T-cell (primary cell): Measurements from ENCODE around the gene ZDHHC14. TPM values are rescaled to one million over a fixed set of nuclear protein-coding genes. Genes with fewer than 3 reads are reported as not detected.
A peak's percentile ranks its signal among the peaks of the same experiment; 100 is the strongest.

Experiments
- ATAC-seq, 4 experiments: fragments of 200-7000 bp in 3 of 4; fragments of 150-1000 bp in 1 of 4; cut with Tn5 transposase; replicated peaks in 1 of 4; 1 replicate in 3 of 4; 2 replicates in 1 of 4; pipeline ENCODE4 v1.10.0; 2021; ENCODE audit warnings: moderate library complexity in 3 of 4, mild to moderate bottlenecking in 2 of 4, moderate number of reproducible peaks in 1 of 4
- CTCF ChIA-PET, 2 donors: fragments of 300-600 bp; sonication (Branson Sonifier 250); formaldehyde crosslinking; loops; one replicate each; lab custom pipeline; 2022; ENCODE audit warnings: antibody characterized with exemption in 2 of 2; lab: Charles Lee
- POLR2A ChIA-PET, 2 donors: fragments of 300-600 bp; sonication (Branson Sonifier 250); formaldehyde crosslinking; loops; one replicate each; lab custom pipeline; 2022; ENCODE audit warnings: antibody characterized with exemption in 2 of 2; lab: Charles Lee
- DNase-seq, 35 experiments: peaks; one replicate each; pipeline versions ENCODE4 v3.0.0 to v3.0.0-alpha.2; 2013 to 2023
- H3K27ac ChIP-seq: one replicate; pipeline ENCODE4 v1.5.1; 2013; ENCODE audit warnings: low read length
- H3K27me3 ChIP-seq, 2 experiments: replicated peaks in 1 of 2; 1 replicate in 1 of 2; 2 replicates in 1 of 2; pipeline versions ENCODE4 v1.6.1 to v1.7.0; 2013; ENCODE audit warnings: low read length in 1 of 2, mixed read lengths in 1 of 2; ENCODE audit not compliant: control insufficient read depth in 2 of 2, insufficient read depth in 2 of 2; ENCODE audit errors: extremely low read depth in 1 of 2
- H3K36me3 ChIP-seq, 2 donors: 1 replicate in 1 of 2; 2 replicates in 1 of 2; pipeline versions ENCODE4 v1.6.1 to v1.7.0; 2013; ENCODE audit warnings: low read length in 1 of 2; ENCODE audit not compliant: control insufficient read depth in 2 of 2, insufficient read depth in 1 of 2; ENCODE audit errors: extremely low read depth in 1 of 2
- H3K4me1 ChIP-seq, 2 experiments: 1 replicate in 1 of 2; 2 replicates in 1 of 2; pipeline versions ENCODE4 v1.6.1 to v1.7.0; 2013; ENCODE audit warnings: low read length in 2 of 2, mixed read lengths in 1 of 2; ENCODE audit not compliant: insufficient read depth in 2 of 2, control insufficient read depth in 1 of 2; ENCODE audit errors: extremely low read depth in 1 of 2
- H3K4me3 ChIP-seq, 2 donors: 1 replicate in 1 of 2; 2 replicates in 1 of 2; pipeline versions ENCODE4 v1.5.1 to v1.7.0; 2013; ENCODE audit warnings: mild to moderate bottlenecking in 2 of 2, low read length in 1 of 2, moderate library complexity in 1 of 2; ENCODE audit not compliant: control insufficient read depth in 1 of 2; ENCODE audit errors: extremely low read depth in 1 of 2
- H3K9me3 ChIP-seq: 2 replicates; pipeline ENCODE4 v1.7.0; 2013
- H3K27ac Mint-ChIP-seq, 2 donors: one replicate each; pipeline ENCODE4 v1.8.0; 2020 to 2021; ENCODE audit warnings: mild to moderate bottlenecking in 2 of 2, mixed read lengths in 2 of 2
- H3K27me3 Mint-ChIP-seq, 2 donors: one replicate each; pipeline ENCODE4 v1.8.0; 2021 to 2022; ENCODE audit warnings: mixed read lengths in 2 of 2
- H3K36me3 Mint-ChIP-seq: one replicate; pipeline ENCODE4 v1.8.0; 2021; ENCODE audit warnings: mixed read lengths
- H3K4me1 Mint-ChIP-seq, 3 donors: one replicate each; pipeline ENCODE4 v1.8.0; 2020 to 2022; ENCODE audit warnings: mixed read lengths in 3 of 3, mild to moderate bottlenecking in 1 of 3
- H3K4me3 Mint-ChIP-seq, 3 donors: one replicate each; pipeline ENCODE4 v1.8.0; 2020 to 2022; ENCODE audit warnings: mild to moderate bottlenecking in 3 of 3, mixed read lengths in 3 of 3, moderate library complexity in 3 of 3
- H3K9me3 Mint-ChIP-seq, 3 donors: one replicate each; pipeline ENCODE4 v1.8.0; 2020 to 2022; ENCODE audit warnings: mixed read lengths in 3 of 3
- WGBS: methylation state at CpG from one replicate; pipeline ENCODE4 v1.1.5; 2013; ENCODE audit warnings: missing lambda C conversion rate; ENCODE audit not compliant: insufficient coverage; 5-methylcytosine and 5-hydroxymethylcytosine counted together
- total RNA-seq, 35 experiments: library from RNA in 6 of 35; stranded (reverse) in 6 of 35; fragments of 120-200 nt in 1 of 35; gene quantifications; one replicate each; pipeline versions ENCODE4 v1.2.1 to v1.2.4 and lab custom pipeline; 2013 to 2026

Gene ZDHHC14
- total RNA-seq, 5 donors from 2014 or later (not counting 1 experiment from before 2014, with no cell fraction given) = 2.1 to 3.7 (median 2.6) TPM

DNA sequence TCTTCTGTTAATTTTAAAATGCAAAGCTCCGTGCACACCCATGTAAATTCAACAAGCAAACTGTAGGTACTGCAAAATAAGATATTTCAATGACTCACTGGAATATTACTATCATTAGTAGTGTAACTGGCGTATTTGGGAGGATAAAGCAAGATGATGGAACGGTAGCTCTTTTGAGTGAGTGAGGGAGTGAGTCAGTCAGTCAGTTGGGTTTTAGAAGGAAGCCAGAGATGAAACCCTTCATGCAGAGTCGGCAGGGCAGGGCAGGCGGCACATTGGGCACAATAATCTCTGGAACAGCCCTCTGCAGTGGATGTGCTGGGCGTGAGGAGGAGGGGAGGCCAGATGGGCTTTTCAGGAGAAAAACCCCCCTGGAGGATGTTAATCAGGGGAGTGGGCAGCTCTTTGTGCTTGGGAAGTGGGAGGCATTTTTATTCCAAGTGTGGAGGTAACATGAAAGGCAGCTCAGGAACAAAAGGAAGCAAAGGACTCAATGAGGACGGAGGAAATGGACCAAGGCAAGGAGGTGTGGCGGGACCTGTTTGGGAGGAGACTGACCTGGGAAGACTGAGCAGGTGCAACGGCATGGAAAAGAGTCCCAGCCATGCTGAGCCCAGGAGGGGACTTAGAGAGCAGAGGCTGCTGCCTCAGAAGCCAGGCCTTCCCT is 171.2 kb downstream of the ZDHHC14 start:
- CTCF ChIA-PET = no interaction called here
- H3K36me3 Mint-ChIP-seq = no peaks in the 10 kb centered on the region
- Histone ChIP-seq H3K36me3 (no peaks in the 10 kb centered on the region), H3K4me3 (no peak overlapping the region), H3K27me3 (peaks cover 0 to 6% of the 10 kb centered on the region in 2 experiments), H3K27ac (no peak overlapping the region), H3K9me3 (no peaks in the 10 kb centered on the region), H3K4me1 (peaks cover 17 to 29% of the 10 kb centered on the region in 2 experiments)
- POLR2A ChIA-PET = no interaction called here
- 89% methylated on average over 5 of the region's 9 CpGs for WGBS
- peaks cover 7% of the 10 kb centered on the region in 2 donors for H3K27me3 Mint-ChIP-seq
- H3K4me3 Mint-ChIP-seq = no peak overlapping the region
- DNase-seq (no peak), ATAC-seq (no peak)
- peaks cover 28 to 39% (median 29%) of the 10 kb centered on the region in 3 donors for H3K4me1 Mint-ChIP-seq
- H3K9me3 Mint-ChIP-seq = no peaks in the 10 kb centered on the region
- peak overlapping the region in 1 of 2 donors; percentile 59 for H3K27ac Mint-ChIP-seq

DNA sequence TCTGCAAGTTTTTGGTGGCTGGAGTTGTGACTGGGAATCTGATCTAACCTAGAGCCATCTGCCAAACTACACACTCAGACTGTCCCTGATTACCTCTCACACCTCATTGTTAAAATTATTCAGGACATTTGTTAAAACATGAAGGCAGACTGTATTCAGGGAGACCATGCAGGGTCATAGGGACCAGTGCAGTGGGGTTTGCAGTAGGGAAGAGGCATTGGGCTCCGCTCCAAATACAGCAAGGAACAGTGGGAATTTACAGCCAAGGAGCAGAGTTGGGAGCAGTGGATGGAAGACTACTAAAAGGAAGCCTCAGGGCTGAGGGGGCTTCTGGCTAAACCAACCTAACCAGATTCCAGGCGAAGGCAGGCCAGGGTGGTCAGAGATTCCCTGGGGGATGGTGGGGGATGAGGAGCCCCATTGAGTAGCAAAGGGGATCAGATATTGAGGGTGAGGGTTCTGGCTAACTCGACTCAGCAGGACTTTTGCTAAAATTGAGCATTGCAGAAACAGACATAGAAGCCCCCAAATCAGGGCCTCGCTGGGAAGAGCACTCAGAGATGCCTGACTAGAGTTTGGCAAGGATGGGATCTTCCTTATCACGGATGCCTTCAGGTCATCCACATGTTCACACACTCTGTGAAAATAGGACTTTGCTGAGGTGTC is 172.0 kb downstream of the ZDHHC14 start:
- no peaks in the 10 kb centered on the region for H3K36me3 ChIP-seq
- Mint-ChIP-seq H3K9me3 (no peaks in the 10 kb centered on the region), H3K27me3 (peaks cover 7% of the 10 kb centered on the region in 2 donors), H3K4me1 (peaks cover 28 to 45% (median 35%) of the 10 kb centered on the region in 3 donors), H3K36me3 (no peaks in the 10 kb centered on the region), H3K4me3 (no peak overlapping the region), H3K27ac (no peak overlapping the region)
- no peak overlapping the region for H3K27ac ChIP-seq
- POLR2A ChIA-PET = no interaction called here
- peaks cover 17 to 35% of the 10 kb centered on the region in 2 experiments for H3K4me1 ChIP-seq
- no peak for ATAC-seq
- H3K27me3 ChIP-seq = peaks cover 0 to 6% of the 10 kb centered on the region in 2 experiments
- CTCF ChIA-PET = no interaction called here
- H3K9me3 ChIP-seq = no peaks in the 10 kb centered on the region
- no peak for DNase-seq
- 83% methylated on average over 4 of the region's 5 CpGs for WGBS
- no peak overlapping the region for H3K4me3 ChIP-seq

DNA sequence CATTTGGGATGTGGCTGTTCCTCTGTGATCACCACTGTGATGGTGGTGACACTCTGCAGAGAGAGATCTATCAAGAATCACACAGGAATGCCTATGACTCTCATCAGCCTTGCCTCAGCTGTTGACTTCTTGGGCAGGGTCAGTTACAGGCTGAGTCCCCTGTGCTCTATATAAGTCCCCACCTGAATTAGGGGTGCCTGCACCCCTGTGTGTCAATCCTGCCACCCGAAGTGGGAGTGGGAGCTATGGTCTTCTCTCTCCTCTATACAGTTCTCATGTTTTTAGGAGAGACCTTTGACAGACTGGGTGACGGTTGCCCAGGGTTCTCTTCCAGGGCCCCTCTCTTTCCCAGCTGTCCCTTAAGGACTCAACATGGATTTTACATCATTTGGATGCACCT is 173.8 kb downstream of the ZDHHC14 start:
- ChIA-PET CTCF (interaction anchor here in 1 of 2 donors (0.5 kb wide), 1 partner anchor 201 kb away, joined by 3 read pairs; no protein-coding TSS in a partner anchor), POLR2A (no interaction called here)
- Histone ChIP-seq H3K9me3 (no peaks in the 10 kb centered on the region), H3K27me3 (no peaks in the 10 kb centered on the region), H3K27ac (no peak overlapping the region), H3K4me3 (no peak overlapping the region), H3K4me1 (peaks cover 12 to 23% of the 10 kb centered on the region in 2 experiments), H3K36me3 (no peaks in the 10 kb centered on the region)
- WGBS = no CpG with 5 or more reads among the region's 2 CpGs
- Mint-ChIP-seq H3K4me3 (no peak overlapping the region), H3K27me3 (peaks cover 5 to 7% of the 10 kb centered on the region in 2 donors), H3K27ac (no peak overlapping the region), H3K4me1 (peaks cover 17 to 39% (median 30%) of the 10 kb centered on the region in 3 donors), H3K9me3 (no peaks in the 10 kb centered on the region), H3K36me3 (no peaks in the 10 kb centered on the region)
- DNase-seq (no peak), ATAC-seq (no peak)

DNA sequence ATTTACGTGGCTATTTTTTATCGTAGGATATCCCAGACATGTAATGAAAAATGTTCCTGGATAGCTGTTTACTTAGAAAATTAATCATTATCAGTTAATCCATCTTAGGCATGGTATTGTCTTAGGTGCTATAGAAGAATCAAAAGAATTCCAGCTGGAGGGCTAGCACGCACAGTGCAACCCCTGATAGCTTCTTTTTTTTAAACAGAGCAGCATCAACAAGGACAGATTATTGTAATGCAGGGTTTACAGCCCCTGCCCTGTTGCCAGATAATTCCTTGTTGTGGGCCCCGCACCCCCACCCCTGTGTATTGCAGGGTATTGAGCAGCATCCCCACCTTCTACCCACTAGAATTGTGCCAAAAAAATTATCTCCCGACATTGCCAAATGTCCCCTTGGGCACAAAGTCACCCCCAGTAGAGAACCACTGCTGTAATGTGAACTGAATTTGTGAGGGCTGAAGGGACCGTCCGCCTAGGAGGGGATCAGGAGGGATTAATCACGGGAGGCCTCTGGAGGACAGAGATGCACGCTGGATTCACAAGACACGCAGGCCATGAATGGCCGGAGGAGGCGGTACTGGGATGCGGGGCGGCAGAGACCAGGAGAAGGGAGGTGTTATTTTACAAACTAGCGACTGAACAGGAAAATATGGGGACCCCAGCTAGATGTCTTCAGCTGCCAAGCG is 174.6 kb downstream of the ZDHHC14 start:
- Mint-ChIP-seq H3K4me3 (no peak overlapping the region), H3K27me3 (peaks cover 5 to 6% of the 10 kb centered on the region in 2 donors), H3K36me3 (no peaks in the 10 kb centered on the region), H3K4me1 (peaks cover 10 to 33% (median 21%) of the 10 kb centered on the region in 3 donors), H3K9me3 (no peaks in the 10 kb centered on the region), H3K27ac (no peak overlapping the region)
- ATAC-seq = no peak
- H3K27me3 ChIP-seq = no peaks in the 10 kb centered on the region
- no peak for DNase-seq
- CTCF ChIA-PET = no interaction called here
- no peaks in the 10 kb centered on the region for H3K36me3 ChIP-seq
- POLR2A ChIA-PET = no interaction called here
- H3K27ac ChIP-seq = no peak overlapping the region
- 91% methylated on average over 13 of the region's 16 CpGs for WGBS
- H3K4me3 ChIP-seq = no peak overlapping the region
- H3K4me1 ChIP-seq = peaks cover 3 to 20% of the 10 kb centered on the region in 2 experiments
- H3K9me3 ChIP-seq = no peaks in the 10 kb centered on the region

DNA sequence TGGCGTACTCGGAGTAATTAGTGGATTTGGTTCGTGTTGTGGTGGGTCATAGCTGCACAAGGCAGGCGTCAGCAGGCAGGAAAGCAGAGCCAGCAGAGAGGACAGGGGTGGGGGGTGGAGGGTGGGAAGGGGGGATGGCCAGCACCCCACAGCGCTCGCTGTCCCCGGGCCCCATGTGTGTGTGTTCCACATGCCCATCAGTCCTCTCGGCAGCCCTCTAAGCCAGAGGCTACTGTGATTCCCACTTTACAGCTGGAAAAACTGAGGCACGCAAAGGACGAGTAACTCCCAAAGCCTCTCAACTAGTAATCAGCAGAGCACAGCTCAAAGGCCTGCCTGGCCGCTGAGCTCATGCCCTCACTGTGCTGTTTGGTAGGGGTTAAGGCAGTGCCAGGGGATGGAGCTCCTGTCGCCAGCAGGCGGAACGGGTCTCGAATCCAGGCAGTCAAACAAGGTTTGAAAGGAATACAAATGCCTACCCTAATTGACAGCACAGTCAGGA is 175.2 kb downstream of the ZDHHC14 start:
- Mint-ChIP-seq H3K27me3 (peaks cover 4 to 5% of the 10 kb centered on the region in 2 donors), H3K4me1 (peaks cover 11 to 34% (median 21%) of the 10 kb centered on the region in 3 donors), H3K9me3 (no peaks in the 10 kb centered on the region), H3K36me3 (no peaks in the 10 kb centered on the region), H3K4me3 (no peak overlapping the region), H3K27ac (no peak overlapping the region)
- 94% methylated on average over 12 of the region's 15 CpGs for WGBS
- no peak for DNase-seq
- H3K4me1 ChIP-seq = peaks cover 0 to 18% of the 10 kb centered on the region in 2 experiments
- H3K27me3 ChIP-seq = no peaks in the 10 kb centered on the region
- H3K36me3 ChIP-seq = no peaks in the 10 kb centered on the region
- no peak overlapping the region for H3K27ac ChIP-seq
- H3K9me3 ChIP-seq = no peaks in the 10 kb centered on the region
- no peak for ATAC-seq
- ChIA-PET CTCF (no interaction called here), POLR2A (no interaction called here)
- no peak overlapping the region for H3K4me3 ChIP-seq

DNA sequence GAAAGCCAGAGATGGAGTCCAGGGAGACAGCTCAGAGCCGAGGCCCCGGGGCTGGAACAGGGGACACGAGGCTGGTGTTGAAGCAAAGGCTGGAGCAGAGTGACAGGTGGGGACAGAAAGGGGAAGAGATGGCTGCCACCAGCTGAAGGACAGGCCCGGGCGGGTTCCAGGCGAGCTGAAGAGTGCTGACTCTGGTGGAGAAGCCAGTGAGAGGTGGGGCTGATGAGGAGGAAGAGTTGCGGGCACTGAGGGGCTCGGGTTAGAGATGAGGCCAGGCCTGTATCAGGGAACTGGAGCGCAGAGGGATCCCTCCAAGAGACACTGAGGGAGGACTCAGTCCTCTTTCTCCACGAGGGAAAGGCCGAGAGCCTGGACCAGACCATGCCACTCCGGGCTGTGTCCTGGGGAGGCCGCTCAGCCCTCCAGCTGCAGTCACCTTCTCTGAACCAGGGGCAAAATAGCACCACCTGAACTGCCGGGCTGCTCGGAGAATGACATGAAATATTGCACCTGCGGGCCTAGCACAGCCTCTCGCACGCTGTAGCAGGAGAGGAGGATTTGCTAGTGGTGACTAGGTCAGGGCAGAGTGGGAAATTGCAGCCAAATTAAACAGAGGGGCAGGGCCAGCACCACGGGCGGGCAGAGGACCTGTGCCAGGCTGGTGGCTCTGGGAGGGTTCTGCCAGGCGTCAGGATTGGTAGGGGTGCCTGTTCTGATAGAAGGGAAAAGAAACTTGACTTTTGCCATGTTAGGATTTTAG is 175.9 kb downstream of the ZDHHC14 start:
- CTCF ChIA-PET = no interaction called here
- peaks cover 17 to 35% (median 27%) of the 10 kb centered on the region in 3 donors for H3K4me1 Mint-ChIP-seq
- no peak overlapping the region for H3K27ac ChIP-seq

More for the DNA sequence above, 175.9 kb downstream of the ZDHHC14 start:
- Histone ChIP-seq H3K36me3 (no peaks in the 10 kb centered on the region), H3K4me1 (peaks cover under 1 to 23% of the 10 kb centered on the region in 2 experiments), H3K27me3 (no peaks in the 10 kb centered on the region), H3K9me3 (no peaks in the 10 kb centered on the region), H3K4me3 (no peak overlapping the region)
- POLR2A ChIA-PET = no interaction called here
- H3K9me3 Mint-ChIP-seq = no peaks in the 10 kb centered on the region
- no peak for ATAC-seq
- DNase-seq = no peak
- peaks cover 4 to 5% of the 10 kb centered on the region in 2 donors for H3K27me3 Mint-ChIP-seq
- H3K27ac Mint-ChIP-seq = no peak overlapping the region
- no peak overlapping the region for H3K4me3 Mint-ChIP-seq
- H3K36me3 Mint-ChIP-seq = no peaks in the 10 kb centered on the region
- WGBS = 92% methylated on average over 17 of the region's 21 CpGs
